RWPE1 (cell line): ENCODE data around the gene PLXNB2.
"Not testable (repeated sequence)": the region's sequence is repeated elsewhere in the genome, so short reads cannot be mapped to it uniquely, and the experiment has no call there.

ENCODE experiments used
- CTCF ChIA-PET: fragments of 350-600 bp; sonication (Branson Sonifier 250); formaldehyde crosslinking; extraction: SDS; loops from one replicate; lab custom pipeline; 2021; lab: Yijun Ruan, JAX
- POLR2A ChIA-PET: fragments of 400-600 bp; formaldehyde crosslinking; extraction: SDS; loops from one replicate; lab custom pipeline; 2020; ENCODE audit warnings: antibody characterized with exemption; ENCODE audit not compliant: low non-redundant PET; lab: Yijun Ruan, JAX
- DNase-seq: peaks from one replicate; pipeline ENCODE4 v3.0.0; 2012; ENCODE audit warnings: low spot score
- H3K27ac ChIP-seq: fragments of 450-650 bp; 2 replicates; pipeline ENCODE4 v1.5.1; 2017
- CTCF ChIP-seq: fragments of 450-650 bp; conservative IDR thresholded peaks from 2 replicates; pipeline ENCODE4 v1.5.1; 2017; ENCODE audit warnings: low read depth, mild to moderate bottlenecking

The PLXNB2 gene

GRCh38 chr22:50338860-50339462, 31.5 kb upstream of the PLXNB2 start:
- no peak for DNase-seq
- ChIA-PET CTCF (no interaction called here), POLR2A (no interaction called here)
- TF ChIP-seq CTCF, result no peak
- H3K27ac ChIP-seq, result no peak overlapping the region

GRCh38 chr22:50338042-50338573, 30.7 kb upstream of the PLXNB2 start:
- TF ChIP-seq CTCF, result no peak
- CTCF ChIA-PET, result no interaction called here
- peak overlapping the region; percentile 22; the same call in 1 of the 2 replicates for H3K27ac ChIP-seq
- no peak for DNase-seq
- POLR2A ChIA-PET, result no interaction called here

- DNase-seq, result no peak
- CTCF ChIA-PET, result no interaction called here
- POLR2A ChIA-PET, result no interaction called here
- H3K27ac ChIP-seq, result peak overlapping the region; percentile 22; the same call in 1 of the 2 replicates
- no peak for TF ChIP-seq CTCF
Measured at GRCh38 chr22:50337262-50338041, 30.0 kb upstream of the PLXNB2 start.

GRCh38 chr22:50334433-50334832, 27.0 kb upstream of the PLXNB2 start:
- DNase-seq, H3K27ac ChIP-seq, POLR2A ChIA-PET, CTCF ChIA-PET: not testable (repeated sequence)

- TF ChIP-seq CTCF, result no peak
- no peak overlapping the region for H3K27ac ChIP-seq
- no peak for DNase-seq
- ChIA-PET POLR2A (no interaction called here), CTCF (interaction anchor here (0.8 kb wide), 1 partner anchor 77 kb away, joined by 3 read pairs; no protein-coding TSS in a partner anchor)
Measured at GRCh38 chr22:50329236-50329635, 21.8 kb upstream of the PLXNB2 start.

GRCh38 chr22:50327711-50328019, 20.2 kb upstream of the PLXNB2 start:
- DNase-seq, result no peak
- CTCF ChIA-PET, result interaction anchor here (0.6 to 1.0 kb wide), 6 partner anchors 26 to 65 kb away, joined by 3 to 6 read pairs (median 3); no protein-coding TSS in a partner anchor

More at GRCh38 chr22:50327711-50328019, 20.2 kb upstream of the PLXNB2 start:
- TF ChIP-seq CTCF, result no peak
- peak overlapping the region; percentile 84 for H3K27ac ChIP-seq
- POLR2A ChIA-PET, result no interaction called here
